Ureter (tissue), 1 donor: Measurements from ENCODE around the gene NT5DC2. TPM values are rescaled to one million over a fixed set of nuclear protein-coding genes. Genes with fewer than 3 reads are reported as not detected.

Experiments used
- DNase-seq: peaks from one replicate; pipeline ENCODE4 v3.0.0-alpha.2; 2020; ENCODE audit warnings: low spot score
- total RNA-seq: library from RNA; stranded (reverse); gene quantifications from one replicate; pipeline ENCODE4 v1.2.4, GENCODE V29; 2023
- donor health status: DM: yes; HTN: yes; CAD: no.

Gene NT5DC2
- 54.9 TPM for total RNA-seq

DNA sequence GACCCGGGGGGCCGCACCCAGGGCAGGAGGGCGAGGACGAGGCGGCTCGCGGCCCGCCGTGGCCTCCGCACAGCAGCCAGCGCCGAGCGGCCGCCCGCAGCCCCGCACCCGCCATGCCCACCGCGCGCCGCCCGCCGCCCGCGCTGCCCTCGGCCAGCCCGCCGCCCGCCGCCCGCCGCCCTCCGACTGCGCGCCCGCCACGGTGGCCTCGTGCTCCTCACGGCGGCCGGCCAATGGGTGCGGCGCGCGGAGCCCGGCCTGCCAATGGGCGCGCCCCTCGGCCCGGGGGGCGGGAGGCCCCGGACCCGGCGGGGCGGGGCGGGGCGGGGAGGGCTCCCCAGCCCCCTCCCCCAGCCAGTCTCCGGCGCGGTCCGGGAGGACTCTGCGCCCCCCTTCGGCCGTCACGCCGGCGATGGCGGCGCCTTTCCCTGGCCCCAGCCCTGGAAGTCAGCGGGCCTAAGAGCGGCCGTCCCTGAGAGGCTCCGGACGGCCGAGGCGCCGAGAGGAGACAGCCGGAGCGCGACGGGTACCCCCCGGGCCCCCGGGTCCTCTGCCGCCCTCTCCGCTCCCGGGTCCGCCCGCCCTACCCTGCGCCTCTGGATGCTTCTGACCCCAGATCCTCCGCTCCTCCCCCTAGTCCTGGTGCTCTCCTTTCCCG is at the start of gene NT5DC2:
NT5DC2 (minus strand) TSS at position 235 of the 658 bp plus-strand sequence; CDS start at position 115, 120 bp downstream.
- no peak for DNase-seq

GRCh38 chr3:52574056-52574965 is 40.7 kb upstream of the NT5DC2 start:
- no peak for DNase-seq

GRCh38 chr3:52572221-52572620 is 38.6 kb upstream of the NT5DC2 start:
- no peak for DNase-seq

GRCh38 chr3:52570076-52570475 is 36.4 kb upstream of the NT5DC2 start:
- DNase-seq = no peak

DNA sequence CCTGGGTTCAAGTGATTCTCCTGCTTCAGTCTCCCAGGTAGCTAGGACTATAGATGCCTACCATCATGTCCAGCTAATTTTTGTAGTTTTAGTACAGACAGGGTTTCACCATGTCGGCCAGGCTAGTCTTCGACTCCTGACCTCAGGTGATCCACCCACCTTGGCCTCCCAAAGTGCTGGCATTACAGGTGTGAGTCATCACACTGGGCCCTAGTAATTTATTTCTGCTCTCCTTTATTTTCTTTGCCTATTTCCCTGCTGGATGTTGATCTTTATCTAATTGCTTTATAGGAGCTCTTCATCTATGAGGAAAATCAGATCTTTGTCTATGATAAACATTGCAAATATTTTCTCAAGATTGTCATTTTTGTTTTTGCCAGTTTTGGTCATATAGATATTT is 34.4 kb upstream of the NT5DC2 start:
- DNase-seq = no peak

DNA sequence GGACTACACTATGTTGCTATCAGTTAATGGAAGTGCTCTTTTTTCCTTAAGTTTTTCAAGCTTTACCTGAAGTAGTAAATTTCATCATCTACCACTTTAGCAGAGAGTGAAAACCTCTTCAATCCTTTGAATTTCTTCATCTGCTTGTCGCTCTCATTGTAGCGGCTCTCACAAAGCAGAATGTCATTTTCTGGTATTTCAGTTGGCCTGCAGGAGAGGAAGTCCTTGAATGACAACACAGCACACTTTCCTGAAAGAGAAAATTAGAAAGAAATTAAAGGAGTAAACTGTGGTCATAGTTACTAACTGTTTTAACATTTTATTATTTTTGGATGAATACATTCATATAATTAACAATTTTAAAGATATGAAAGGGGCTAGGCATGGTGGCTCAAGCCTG is 30.3 kb upstream of the NT5DC2 start:
- DNase-seq = no peak

- no peak for DNase-seq
Measured at GRCh38 chr3:52561028-52561747, 27.5 kb upstream of the NT5DC2 start.

DNA sequence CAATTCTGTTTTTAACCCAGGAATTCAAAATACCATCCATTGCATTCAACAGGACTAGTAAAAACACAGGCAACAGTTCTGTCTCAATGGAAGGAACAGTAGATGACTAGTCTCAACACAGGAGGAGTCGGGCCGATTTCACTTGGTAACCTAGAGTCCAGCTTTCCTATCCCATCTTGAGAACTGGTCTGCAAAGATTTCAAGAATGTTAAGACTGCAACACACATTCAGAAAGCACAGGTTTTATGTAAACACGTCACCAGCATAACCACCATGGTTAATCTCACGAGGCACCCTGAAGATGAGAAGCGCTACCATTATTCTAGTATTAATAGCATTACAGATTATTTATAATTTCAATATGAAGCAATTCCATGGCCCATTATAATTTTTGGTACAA is 24.8 kb upstream of the NT5DC2 start:
- no peak for DNase-seq

DNA sequence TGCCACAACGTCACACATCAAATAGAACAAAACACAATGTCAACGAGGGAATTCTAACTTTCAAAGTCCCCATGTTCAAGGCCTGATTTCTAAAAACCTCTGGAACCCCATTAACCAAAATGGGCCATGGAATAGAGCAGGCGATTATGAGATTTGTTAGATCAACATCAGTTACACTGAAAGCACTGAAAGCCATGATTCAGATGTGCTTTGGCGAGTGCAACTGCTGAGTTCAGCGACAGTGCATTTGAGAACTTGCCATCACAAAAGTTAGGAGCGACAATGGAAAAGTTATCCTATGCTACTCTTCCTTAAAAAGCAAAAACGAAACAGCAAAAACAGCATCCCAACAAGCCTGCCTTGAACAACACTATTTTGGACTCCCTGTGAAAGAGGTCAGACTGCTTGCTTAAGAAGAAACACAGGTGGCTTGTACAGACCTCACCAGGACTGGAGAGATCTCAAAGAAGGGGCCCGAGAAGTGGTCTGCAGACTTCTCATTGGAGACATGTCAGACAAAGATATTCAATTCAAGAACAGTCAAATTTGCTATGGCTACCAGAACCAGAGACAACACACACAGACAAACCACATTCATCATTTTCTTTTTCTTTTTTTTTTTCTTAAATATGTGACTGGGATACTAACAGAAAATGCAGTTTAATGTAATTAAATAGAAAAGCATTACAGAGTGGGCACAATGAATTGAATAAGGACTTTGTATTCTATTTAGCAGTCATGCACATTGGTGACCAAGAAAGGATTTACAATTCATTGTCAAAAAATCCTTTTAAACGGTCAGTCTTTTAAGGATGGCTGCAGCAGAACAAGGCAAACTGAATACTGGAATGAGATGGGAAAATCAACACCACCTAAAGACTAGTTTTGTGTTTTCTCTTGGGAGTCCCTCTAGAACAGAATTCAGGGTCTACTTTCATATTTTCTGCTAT is 23.6 kb upstream of the NT5DC2 start:
- DNase-seq = no peak

DNA sequence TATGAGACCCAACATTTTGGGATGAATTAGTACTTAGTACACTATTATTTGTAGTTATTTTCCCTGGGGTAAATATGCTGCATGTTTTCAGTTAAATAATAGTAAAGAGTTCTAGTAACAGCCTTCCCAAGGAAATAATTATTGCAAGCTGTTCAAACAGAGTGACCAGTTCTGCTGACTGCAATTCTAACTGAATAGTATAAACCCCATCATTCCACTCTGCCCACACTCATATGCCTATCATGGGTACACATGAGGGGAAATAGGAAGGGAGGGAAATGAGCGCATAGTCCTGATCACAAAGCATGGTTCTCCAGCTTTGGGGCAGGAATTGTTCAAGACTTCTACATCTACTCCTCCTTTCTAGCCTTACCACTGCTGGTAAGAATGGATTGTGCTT is 21.4 kb upstream of the NT5DC2 start:
- no peak for DNase-seq

DNA sequence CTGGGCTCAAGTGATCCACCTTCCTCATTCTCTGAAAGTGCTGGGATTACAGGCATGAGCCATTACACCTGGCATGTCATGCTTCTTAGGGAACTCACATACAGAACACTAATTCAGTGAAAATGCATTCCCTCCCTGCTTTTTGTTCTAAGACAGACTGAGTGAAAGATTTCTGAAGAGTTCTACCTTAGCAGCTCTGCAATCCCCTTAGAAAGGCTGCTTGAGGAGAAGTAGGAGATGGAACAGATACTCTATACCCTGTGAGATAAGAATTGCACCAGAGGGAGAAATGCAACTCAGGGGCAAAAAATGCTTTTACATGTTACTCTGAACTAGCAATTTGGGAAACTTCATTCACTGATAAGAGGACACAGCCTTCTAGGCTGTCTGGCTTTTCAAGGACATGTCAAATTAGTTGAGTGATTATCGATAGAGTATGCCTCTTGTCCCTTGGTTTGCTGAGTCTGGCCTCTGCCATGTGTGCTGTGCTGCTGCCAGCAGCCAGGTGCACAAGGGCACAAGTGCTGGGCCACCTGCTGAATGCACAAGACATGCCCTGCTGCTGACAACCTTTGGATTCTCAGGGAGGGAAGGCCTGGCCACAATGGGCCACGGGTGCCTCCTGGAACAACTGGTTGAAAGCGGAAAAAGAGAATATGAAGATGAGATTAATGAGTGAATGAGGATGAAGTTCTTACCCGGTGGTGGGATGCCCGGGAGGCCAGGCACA is 20.5 kb upstream of the NT5DC2 start:
- DNase-seq = no peak

GRCh38 chr3:52552089-52552488 is 18.4 kb upstream of the NT5DC2 start:
- DNase-seq = peak; percentile 68

DNA sequence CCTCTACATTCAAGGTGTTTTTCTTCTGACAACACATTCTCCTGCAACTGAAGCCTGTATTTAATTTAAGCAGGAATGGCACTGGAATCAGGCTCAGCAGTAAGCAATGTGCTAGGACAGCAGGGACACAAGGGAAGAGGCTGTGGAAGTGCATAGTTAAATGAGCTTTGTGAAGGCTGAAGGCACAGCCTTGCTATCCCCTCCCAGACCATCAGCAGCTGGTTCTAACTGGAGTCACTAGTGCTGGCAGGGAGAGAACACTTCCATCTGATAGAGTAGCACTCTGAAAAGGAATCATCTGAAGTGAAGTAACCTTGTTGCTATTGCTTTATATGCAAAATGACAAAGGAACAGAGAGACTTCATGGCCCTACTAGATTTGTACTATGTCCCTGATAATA is 17.5 kb upstream of the NT5DC2 start:
- no peak for DNase-seq

DNA sequence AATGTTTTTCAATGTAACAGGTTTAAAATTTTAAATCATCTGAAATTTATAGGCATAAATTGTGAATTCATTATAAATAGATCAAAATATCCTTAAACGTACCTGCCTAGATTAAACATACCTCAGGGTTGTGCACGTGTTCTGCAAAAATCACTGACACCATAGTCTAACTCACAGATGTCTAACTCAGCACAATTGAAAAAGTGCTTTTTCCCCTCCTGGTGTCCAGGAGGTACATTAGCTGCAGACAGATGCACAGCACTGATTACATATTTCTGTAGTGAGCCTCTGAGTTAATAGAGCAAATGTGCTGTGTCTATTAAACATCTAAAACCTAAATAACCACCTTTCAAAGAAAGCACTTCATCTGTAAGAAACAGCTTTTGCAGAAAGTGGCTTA is 13.5 kb upstream of the NT5DC2 start:
- no peak for DNase-seq

DNA sequence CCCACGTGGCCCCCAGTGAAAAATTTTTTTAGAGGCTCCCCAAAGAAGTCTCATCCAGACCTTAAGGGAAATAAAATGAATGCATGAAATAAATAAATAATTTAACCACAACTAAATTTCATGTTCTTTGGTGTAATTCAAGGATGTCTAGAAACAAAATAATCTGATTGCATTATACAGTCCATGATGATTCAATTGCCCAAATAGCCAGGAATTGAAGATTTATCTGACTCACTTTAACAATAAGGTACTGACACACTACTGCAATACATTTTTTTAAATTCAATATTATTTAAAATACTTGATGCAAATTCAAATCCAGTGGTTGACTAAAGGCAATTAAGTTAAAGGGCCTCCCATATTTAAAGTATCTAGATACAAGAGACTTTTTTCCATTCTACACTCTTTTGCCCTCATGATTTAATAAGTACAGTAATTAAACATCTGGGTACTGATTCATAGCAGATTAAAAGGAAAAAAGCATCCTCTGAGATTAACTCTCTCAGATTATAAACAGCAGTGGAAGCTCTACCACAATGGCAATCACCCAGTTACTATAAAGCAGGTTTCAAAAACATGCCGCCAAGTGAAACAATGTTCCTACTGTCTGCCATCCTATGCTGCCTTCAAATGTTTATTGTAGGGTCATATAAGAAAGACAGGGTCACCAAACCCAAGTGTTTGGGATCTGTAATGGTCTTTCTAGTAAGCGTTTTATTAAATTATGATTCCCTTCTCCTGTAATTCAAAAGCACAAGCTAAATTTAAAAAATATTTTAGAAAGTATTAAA is 12.6 kb upstream of the NT5DC2 start:
- no peak for DNase-seq

- DNase-seq = no peak
Measured at GRCh38 chr3:52544937-52545336, 11.3 kb upstream of the NT5DC2 start.

DNA sequence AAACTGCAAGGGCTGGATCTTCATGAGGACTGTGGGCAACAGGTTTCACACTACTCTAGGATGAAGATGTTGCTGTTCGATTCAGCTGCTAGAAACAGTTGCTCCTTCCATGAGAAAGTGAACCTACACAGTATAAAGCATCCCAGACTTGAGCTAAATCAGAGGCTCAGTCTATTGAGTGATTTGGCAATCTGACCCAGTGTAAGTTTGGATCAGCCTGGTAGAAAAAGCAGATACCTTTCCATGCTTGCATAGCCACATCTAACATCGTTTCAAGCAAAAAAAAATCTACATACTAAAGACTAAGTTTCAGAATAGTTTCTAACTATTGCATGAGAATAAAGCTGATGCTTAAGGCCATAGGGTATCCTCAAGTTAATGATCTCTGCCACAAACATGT is 7.4 kb upstream of the NT5DC2 start:
- no peak for DNase-seq

GRCh38 chr3:52539010-52539653 is 5.5 kb upstream of the NT5DC2 start:
- no peak for DNase-seq

DNA sequence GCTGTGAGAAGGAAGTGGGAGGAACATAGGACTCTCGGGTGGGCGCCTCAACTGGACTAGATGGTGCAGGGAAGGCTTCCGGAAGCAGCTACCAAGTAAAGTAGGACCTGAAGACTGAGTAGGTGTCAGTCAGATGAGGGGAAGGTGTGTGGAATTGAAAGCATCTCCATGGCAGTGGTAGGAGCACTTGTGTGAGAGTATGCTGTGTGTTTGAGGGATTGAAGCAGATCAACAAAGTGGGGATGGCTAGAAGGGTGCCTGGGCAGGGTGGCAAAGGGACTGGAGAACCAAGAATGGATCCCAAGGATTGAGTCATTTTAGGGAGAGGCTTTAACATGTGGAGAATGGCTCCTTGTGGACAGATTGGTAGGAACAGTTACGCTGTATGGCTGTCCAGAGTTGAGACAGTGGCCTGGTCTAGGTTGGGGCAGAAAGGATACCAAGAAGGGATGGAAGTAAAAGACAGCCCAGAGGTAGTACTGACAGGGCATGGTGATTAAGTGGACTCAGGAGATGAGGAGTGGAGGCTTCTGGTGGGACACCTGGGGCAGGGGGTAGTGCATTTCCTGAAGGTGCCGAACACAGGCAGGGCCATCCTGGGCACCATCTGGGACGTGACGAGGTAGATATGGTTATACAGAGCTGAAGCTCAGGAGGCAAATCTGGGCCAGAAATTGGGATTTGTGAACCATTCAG is 4.2 kb upstream of the NT5DC2 start:
- no peak for DNase-seq
